Cardiac ventricle fibroblast (primary cell): ENCODE data around the gene EML5. TPM values are rescaled to one million over a fixed set of nuclear protein-coding genes. Genes with fewer than 3 reads are reported as not detected.

Source experiments
- total RNA-seq: library from RNA; depleted of rRNA; stranded (reverse); fragments of >200 nt; gene quantifications from 2 replicates; pipeline ENCODE4 v1.2.3, GENCODE V29; 2015

EML5 gene
- total RNA-seq = not detected in 2 replicates

DNA sequence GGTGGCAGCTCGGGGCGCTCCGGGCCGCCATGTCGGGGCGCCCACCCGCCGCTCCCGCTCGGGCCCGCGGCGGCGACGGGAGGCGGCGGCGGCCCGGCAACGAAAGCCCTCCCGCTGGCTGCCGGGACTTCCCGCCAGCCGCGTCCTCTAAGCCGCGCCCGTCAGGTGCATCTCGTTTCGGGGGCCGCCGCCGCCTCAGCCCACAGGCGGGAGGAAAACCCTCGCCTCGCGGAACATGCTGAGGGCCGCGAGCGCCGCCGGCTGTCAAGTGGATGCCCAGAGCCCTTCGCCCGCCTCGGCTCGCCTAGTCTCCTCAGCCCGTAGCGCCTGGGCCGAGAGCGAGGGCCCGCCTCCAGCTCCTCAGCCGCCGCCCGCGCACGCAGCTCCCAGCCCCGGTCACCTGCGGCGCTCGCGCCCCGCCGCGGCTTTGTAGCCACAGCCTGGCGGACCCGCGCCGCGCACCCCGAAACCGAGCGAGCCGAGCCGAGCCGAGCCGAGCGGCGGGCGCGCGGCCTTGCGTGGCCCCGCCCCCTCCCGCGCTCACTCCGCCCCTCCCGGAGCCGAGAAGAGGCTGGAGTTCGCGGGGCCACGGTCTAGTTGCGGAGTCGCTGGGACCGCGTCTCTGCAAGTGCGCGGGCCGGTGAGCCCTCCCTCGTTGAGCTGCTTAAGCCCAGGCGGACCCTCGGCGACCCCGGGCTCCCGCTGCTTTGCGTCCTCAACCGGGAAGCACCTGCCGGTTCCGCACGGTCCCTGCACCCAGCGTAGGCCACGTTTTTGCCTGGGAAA lies at the start of gene EML5:
Gene EML5 (minus strand): TSS at position 481 of the 786 bp plus-strand sequence. CDS start 450 bp downstream, at position 31.

GRCh38 chr14:88824314-88825077 lies 31.7 kb upstream of the EML5 start, which contains the start of gene TTC8:
TSS of gene TTC8 (plus strand) at chr14:88824651. CDS start at chr14:88824708, 57 bp downstream.

GRCh38 chr14:88562831-88563686 lies 229.7 kb downstream of the EML5 start, which contains the start of gene ZC3H14:
TSS of gene ZC3H14 (plus strand) at chr14:88563037. CDS start at chr14:88563134, 97 bp downstream.

Other genes with a start within 250 kb of the EML5 start
- gene PTPN21, start 237.9 kb downstream of the EML5 start, total RNA-seq = 8.1 and 8.5 TPM in 2 replicates
- gene ZC3H14, start 229.9 kb downstream of the EML5 start, total RNA-seq = 44.1 and 46.7 TPM in 2 replicates
- 24.2 and 41.3 TPM in 2 replicates for gene TTC8, start 31.7 kb upstream of the EML5 start, total RNA-seq